HL-60 (cell line): ENCODE results near the gene CES3.

Source experiments
- DNase-seq, 2 experiments: peaks; one replicate each; pipeline ENCODE4 v3.0.0-alpha.2; 2010 to 2020; ENCODE audit warnings: low read depth in 1 of 2, low spot score in 1 of 2
- H3K27ac ChIP-seq: fragments of 250-450 bp; sonication (Bioruptor Pico); replicated peaks from 2 replicates; pipeline ENCODE4 v1.5.1; 2020; ENCODE audit warnings: mild to moderate bottlenecking, moderate library complexity
- H3K27me3 ChIP-seq: fragments of 250-450 bp; sonication (Bioruptor Pico); 2 replicates; pipeline ENCODE4 v1.5.1; 2021; ENCODE audit warnings: mild to moderate bottlenecking, moderate library complexity; ENCODE audit not compliant: insufficient read depth, poor library complexity, severe bottlenecking
- H3K4me3 ChIP-seq: replicated peaks from 2 replicates; pipeline ENCODE4 v1.5.1; 2011; ENCODE audit warnings: mild to moderate bottlenecking, control low read depth, low read length; ENCODE audit not compliant: insufficient read depth
- GABPA ChIP-seq: IDR thresholded peaks from 2 replicates; pipeline ENCODE4 v1.6.1; 2012; ENCODE audit warnings: low read depth
- POLR2AphosphoS5 ChIP-seq: IDR thresholded peaks from 2 replicates; pipeline ENCODE4 v1.6.1; 2012; ENCODE audit warnings: low read depth
- SPI1 ChIP-seq: IDR thresholded peaks from 2 replicates; pipeline ENCODE4 v1.6.1; 2012; ENCODE audit warnings: low read depth, mild to moderate bottlenecking, borderline replicate concordance
- TF ChIP-seq, protein P1 (sequence below): IDR thresholded peaks from 2 replicates; pipeline ENCODE4 v1.6.1; 2012; ENCODE audit warnings: low read depth; ENCODE audit not compliant: insufficient replicate concordance
- TF ChIP-seq, protein P2 (sequence below): IDR thresholded peaks from one replicate; pipeline ENCODE4 v1.5.1; 2011; ENCODE audit warnings: low read length, control low read depth, inconsistent platforms; ENCODE audit not compliant: insufficient read depth

CES3 gene

DNA sequence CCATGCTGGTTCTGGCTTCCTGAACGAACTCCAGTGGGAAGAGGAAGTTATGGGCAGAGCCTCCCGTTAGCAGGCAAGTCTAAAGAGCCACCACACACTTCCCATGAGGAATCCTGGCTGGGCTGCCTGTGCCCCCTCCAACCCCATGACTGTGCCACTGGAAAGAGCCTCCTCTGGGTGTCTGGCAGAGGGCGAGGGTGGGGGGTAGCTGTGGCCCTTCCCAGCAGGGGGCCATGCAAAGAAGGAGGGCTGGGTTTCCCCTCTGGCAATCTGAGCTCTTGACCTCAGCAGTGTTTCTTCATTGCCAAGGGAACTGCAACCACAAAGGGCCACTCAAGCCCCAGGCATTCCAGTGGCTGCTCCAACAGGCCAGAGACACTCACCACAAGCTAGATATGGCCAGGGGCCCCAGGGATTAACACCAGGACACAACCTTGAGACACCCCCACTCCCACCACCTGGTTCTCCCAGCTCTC lies 34.1 kb upstream of the CES3 start:
- DNase-seq, result no peak
- TF ChIP-seq, protein P1, sequence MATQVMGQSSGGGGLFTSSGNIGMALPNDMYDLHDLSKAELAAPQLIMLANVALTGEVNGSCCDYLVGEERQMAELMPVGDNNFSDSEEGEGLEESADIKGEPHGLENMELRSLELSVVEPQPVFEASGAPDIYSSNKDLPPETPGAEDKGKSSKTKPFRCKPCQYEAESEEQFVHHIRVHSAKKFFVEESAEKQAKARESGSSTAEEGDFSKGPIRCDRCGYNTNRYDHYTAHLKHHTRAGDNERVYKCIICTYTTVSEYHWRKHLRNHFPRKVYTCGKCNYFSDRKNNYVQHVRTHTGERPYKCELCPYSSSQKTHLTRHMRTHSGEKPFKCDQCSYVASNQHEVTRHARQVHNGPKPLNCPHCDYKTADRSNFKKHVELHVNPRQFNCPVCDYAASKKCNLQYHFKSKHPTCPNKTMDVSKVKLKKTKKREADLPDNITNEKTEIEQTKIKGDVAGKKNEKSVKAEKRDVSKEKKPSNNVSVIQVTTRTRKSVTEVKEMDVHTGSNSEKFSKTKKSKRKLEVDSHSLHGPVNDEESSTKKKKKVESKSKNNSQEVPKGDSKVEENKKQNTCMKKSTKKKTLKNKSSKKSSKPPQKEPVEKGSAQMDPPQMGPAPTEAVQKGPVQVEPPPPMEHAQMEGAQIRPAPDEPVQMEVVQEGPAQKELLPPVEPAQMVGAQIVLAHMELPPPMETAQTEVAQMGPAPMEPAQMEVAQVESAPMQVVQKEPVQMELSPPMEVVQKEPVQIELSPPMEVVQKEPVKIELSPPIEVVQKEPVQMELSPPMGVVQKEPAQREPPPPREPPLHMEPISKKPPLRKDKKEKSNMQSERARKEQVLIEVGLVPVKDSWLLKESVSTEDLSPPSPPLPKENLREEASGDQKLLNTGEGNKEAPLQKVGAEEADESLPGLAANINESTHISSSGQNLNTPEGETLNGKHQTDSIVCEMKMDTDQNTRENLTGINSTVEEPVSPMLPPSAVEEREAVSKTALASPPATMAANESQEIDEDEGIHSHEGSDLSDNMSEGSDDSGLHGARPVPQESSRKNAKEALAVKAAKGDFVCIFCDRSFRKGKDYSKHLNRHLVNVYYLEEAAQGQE, result no peak
- TF ChIP-seq SPI1 (no peak), GABPA (no peak), POLR2AphosphoS5 (no peak)
- TF ChIP-seq, protein P2, sequence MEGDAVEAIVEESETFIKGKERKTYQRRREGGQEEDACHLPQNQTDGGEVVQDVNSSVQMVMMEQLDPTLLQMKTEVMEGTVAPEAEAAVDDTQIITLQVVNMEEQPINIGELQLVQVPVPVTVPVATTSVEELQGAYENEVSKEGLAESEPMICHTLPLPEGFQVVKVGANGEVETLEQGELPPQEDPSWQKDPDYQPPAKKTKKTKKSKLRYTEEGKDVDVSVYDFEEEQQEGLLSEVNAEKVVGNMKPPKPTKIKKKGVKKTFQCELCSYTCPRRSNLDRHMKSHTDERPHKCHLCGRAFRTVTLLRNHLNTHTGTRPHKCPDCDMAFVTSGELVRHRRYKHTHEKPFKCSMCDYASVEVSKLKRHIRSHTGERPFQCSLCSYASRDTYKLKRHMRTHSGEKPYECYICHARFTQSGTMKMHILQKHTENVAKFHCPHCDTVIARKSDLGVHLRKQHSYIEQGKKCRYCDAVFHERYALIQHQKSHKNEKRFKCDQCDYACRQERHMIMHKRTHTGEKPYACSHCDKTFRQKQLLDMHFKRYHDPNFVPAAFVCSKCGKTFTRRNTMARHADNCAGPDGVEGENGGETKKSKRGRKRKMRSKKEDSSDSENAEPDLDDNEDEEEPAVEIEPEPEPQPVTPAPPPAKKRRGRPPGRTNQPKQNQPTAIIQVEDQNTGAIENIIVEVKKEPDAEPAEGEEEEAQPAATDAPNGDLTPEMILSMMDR, result no peak
- Histone ChIP-seq H3K27ac (no peak overlapping the region), H3K4me3 (no peak overlapping the region), H3K27me3 (peaks cover 31% of the 10 kb centered on the region)

DNA sequence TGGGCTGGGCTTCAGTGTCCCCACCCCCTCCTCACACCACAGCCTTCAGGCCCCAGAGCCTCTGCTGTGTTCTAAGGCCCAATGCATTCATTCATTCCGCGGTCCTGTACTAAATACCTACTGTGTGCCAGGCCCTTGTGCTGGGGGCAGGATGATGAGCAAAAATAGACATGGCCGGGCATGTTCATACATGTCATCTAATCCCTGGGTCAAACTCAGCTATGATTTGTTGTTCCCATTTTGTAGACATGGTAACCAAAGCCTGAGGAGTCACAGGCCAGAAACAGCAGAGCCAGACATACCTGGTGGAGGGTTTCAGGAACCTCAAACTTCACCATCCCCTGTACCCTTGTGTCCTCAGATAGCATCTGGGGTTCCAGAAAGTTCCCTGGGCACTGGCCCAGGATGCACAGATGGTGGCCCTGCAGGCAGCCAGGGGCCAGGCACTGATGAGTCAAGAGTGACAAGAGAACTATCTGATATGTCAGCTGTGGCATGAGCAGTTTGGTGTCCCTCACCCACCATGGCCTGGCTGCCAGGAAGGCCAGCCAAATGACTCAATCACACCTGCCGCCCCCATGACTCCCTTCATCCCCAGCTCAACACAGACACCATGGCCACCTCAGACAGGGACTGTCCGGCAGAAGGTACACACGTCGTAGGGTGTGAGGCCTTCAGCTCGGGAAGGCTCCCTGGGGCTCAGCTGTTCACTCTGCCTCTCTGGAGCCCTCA lies 33.0 kb upstream of the CES3 start:
- Histone ChIP-seq H3K27ac (no peak overlapping the region), H3K27me3 (peaks cover 31% of the 10 kb centered on the region), H3K4me3 (no peak overlapping the region)
- TF ChIP-seq GABPA, result no peak
- no peak for TF ChIP-seq SPI1
- TF ChIP-seq, protein P1, result no peak
- no peak for TF ChIP-seq POLR2AphosphoS5
- TF ChIP-seq, protein P2, result no peak
- no peak for DNase-seq

DNA sequence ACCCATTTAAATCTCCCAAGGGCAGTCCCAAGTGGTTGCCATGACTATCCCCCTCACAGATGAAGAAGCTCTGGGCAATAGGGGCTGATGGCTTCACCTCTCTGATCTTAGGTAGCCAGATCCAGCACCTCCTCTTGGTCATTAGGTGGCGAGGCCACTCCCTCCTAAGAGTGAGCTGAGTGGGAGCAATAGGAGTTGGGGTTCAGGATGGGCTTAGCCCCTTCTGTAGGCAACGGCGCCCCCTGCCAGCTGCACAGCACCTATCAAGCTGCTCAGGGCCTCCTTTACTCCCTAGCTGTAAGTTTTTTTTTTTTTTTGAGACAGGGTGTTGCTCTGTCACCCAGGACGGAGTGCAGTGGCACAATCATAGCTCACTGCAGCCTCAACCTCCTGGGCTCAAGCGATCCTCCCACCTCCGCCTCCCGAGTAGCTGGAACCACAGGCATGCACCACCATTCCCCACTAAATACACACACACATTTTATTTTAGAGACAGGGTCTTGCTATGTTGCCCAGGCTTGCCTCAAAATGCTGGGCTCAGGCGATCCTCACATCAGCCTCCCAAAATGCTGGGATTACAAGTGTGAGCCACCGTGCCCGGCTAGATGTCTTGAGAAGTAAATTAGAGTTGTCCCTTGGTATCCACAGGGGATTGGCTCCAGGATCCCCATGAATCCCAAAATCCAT lies 32.2 kb upstream of the CES3 start:
- Histone ChIP-seq H3K27ac (no peak overlapping the region), H3K27me3 (peaks cover 23% of the 10 kb centered on the region), H3K4me3 (no peak overlapping the region)
- DNase-seq, result peak in 1 of 2 experiments; percentile 45
- no peak for TF ChIP-seq POLR2AphosphoS5
- TF ChIP-seq, protein P2, result no peak
- no peak for TF ChIP-seq GABPA
- TF ChIP-seq SPI1, result no peak
- TF ChIP-seq, protein P1, result no peak
